Measurements from ENCODE around the gene SYNJ2.

The SYNJ2 gene

GRCh38 chr6:158044525-158044888, 62.8 kb downstream of the SYNJ2 start:
- FAIRE-seq: no peak

- no peak for FAIRE-seq
Measured at GRCh38 chr6:158046201-158047126, 64.8 kb downstream of the SYNJ2 start.

GRCh38 chr6:158047127-158047518, 65.5 kb downstream of the SYNJ2 start:
- no peak for FAIRE-seq

GRCh38 chr6:158047563-158048323, 66.1 kb downstream of the SYNJ2 start:
- FAIRE-seq: no peak

GRCh38 chr6:158048589-158048988, 66.9 kb downstream of the SYNJ2 start:
- no peak for FAIRE-seq

- no peak for FAIRE-seq
Measured at GRCh38 chr6:158049055-158050028, 67.7 kb downstream of the SYNJ2 start.

- FAIRE-seq: no peak
Measured at GRCh38 chr6:158050107-158050735, 68.6 kb downstream of the SYNJ2 start.

- no peak for FAIRE-seq
Measured at GRCh38 chr6:158050955-158051354, 69.3 kb downstream of the SYNJ2 start.

- no peak for FAIRE-seq
Measured at GRCh38 chr6:158051968-158052367, 70.3 kb downstream of the SYNJ2 start.

- FAIRE-seq: no peak
Measured at GRCh38 chr6:158053377-158054313, 72.0 kb downstream of the SYNJ2 start.

- no peak for FAIRE-seq
Measured at GRCh38 chr6:158056355-158056754, 74.7 kb downstream of the SYNJ2 start.

- no peak for FAIRE-seq
Measured at GRCh38 chr6:158056804-158057203, 75.1 kb downstream of the SYNJ2 start.

GRCh38 chr6:158057213-158057987, 75.7 kb downstream of the SYNJ2 start:
- FAIRE-seq: no peak

- FAIRE-seq: no peak
Measured at GRCh38 chr6:158058171-158058651, 76.5 kb downstream of the SYNJ2 start.

GRCh38 chr6:158059108-158059507, 77.4 kb downstream of the SYNJ2 start:
- FAIRE-seq: no peak

- peak; percentile 62 for FAIRE-seq
Measured at GRCh38 chr6:158060455-158061360, 79.0 kb downstream of the SYNJ2 start.

- FAIRE-seq: no peak
Measured at GRCh38 chr6:158061361-158061708, 79.7 kb downstream of the SYNJ2 start.

- no peak for FAIRE-seq
Measured at GRCh38 chr6:158061709-158062461, 80.2 kb downstream of the SYNJ2 start.
